Gastrocnemius medialis (tissue), 4 donors: ENCODE measurements around the gene PLD3. TPM values are rescaled to one million over a fixed set of nuclear protein-coding genes. Genes with fewer than 3 reads are reported as not detected.

Experiments used
- ATAC-seq, 2 donors: fragments of 150-250 bp; one replicate each; pipeline ENCODE4 v1.9.1; 2016
- DNase-seq, 2 donors: peaks; one replicate each; pipeline ENCODE4 v3.0.0-alpha.2; 2019
- H3K27ac ChIP-seq, 4 donors: fragments of 200-600 bp; sonication (generic); 1 replicate in 1 of 4; 2 replicates in 3 of 4; pipeline ENCODE4 v1.5.1; 2016 to 2018; ENCODE audit warnings: mild to moderate bottlenecking in 2 of 4, moderate library complexity in 1 of 4
- H3K27me3 ChIP-seq, 3 donors: fragments of 200-600 bp; sonication (generic) in 2 of 3; 1 replicate in 1 of 3; 2 replicates in 2 of 3; pipeline versions ENCODE4 v1.5.1 to v1.6.0; 2016 to 2019; ENCODE audit warnings: mild to moderate bottlenecking in 1 of 3, moderate library complexity in 1 of 3
- H3K36me3 ChIP-seq, 2 donors: fragments of 200-600 bp; sonication (generic) in 1 of 2; one replicate each; pipeline ENCODE4 v1.5.1; 2017 to 2018
- H3K4me1 ChIP-seq, 2 donors: fragments of 200-600 bp; sonication (generic) in 1 of 2; one replicate each; pipeline ENCODE4 v1.5.1; 2016 to 2017; ENCODE audit warnings: mild to moderate bottlenecking in 2 of 2
- H3K4me3 ChIP-seq, 4 donors: fragments of 200-600 bp; sonication (generic) in 3 of 4; 1 replicate in 1 of 4; 2 replicates in 3 of 4; pipeline ENCODE4 v1.5.1; 2016 to 2019; ENCODE audit warnings: mild to moderate bottlenecking in 2 of 4
- H3K9me3 ChIP-seq, 3 donors: fragments of 200-600 bp; sonication (generic) in 2 of 3; 1 replicate in 1 of 3; 2 replicates in 2 of 3; pipeline ENCODE4 v1.5.1; 2016 to 2019
- CTCF ChIP-seq, 5 experiments: fragments of 450-650 bp in 3 of 5; fragments of 200-600 bp in 2 of 5; sonication (generic) in 2 of 5; IDR thresholded peaks in 4 of 5; conservative IDR thresholded peaks in 1 of 5; 1 replicate in 4 of 5; 2 replicates in 1 of 5; pipeline ENCODE4 v1.5.1; 2016 to 2019; ENCODE audit warnings: antibody characterized with exemption in 5 of 5, mild to moderate bottlenecking in 3 of 5, moderate library complexity in 3 of 5
- POLR2A ChIP-seq, 2 donors: fragments of 450-650 bp; IDR thresholded peaks; one replicate each; pipeline ENCODE4 v1.6.1; 2017; ENCODE audit warnings: antibody characterized with exemption in 2 of 2, mild to moderate bottlenecking in 2 of 2, moderate library complexity in 2 of 2
- in situ Hi-C, 4 donors: fragments of 200-750 bp; cut with MboI; loops; one replicate each; pipeline versions ENCODE4 v1.15.0 to v1.8.0; 2017; ENCODE audit warnings: low sequenced_read_pairs in 4 of 4
- intact Hi-C: fragments of 100-400 bp; cut with DNase I; formaldehyde crosslinking; loops from one replicate; pipeline ENCODE4 v1.15.1; 2023; ENCODE audit warnings: low total_unique reads
- total RNA-seq, 4 donors: library from RNA; depleted of rRNA; stranded (reverse); fragments of >200 nt; gene quantifications; one replicate each; pipeline versions ENCODE4 v1.1.0 to v1.2.3, GENCODE V29; 2016

PLD3 gene
- total RNA-seq, 4 donors from 2014 or later = 136 to 198 (median 190) TPM

GRCh38 chr19:40374084-40374483 lies 25.6 kb downstream of the PLD3 start:
- TF ChIP-seq POLR2A (IDR thresholded peaks at IDR 0.05) (no peak), CTCF (IDR thresholded peaks at IDR 0.05 in 4 of 5, conservative IDR thresholded peaks at IDR 0.05 in 1 of 5) (no peak)
- intact Hi-C loops = no loop called here
- H3K36me3 ChIP-seq = peaks cover 0 to 80% of the 10 kb centered on the region in 2 donors
- DNase-seq (no peak), ATAC-seq (no peak)
- in situ Hi-C loops = no loop called here
- H3K27me3 ChIP-seq = no peaks in the 10 kb centered on the region
- no peaks in the 10 kb centered on the region for H3K4me1 ChIP-seq
- no peak overlapping the region for H3K27ac ChIP-seq
- H3K4me3 ChIP-seq = no peak overlapping the region
- H3K9me3 ChIP-seq = no peaks in the 10 kb centered on the region

- Histone ChIP-seq H3K9me3 (no peaks in the 10 kb centered on the region), H3K4me1 (no peaks in the 10 kb centered on the region), H3K27ac (no peak overlapping the region), H3K36me3 (peaks cover 0 to 65% of the 10 kb centered on the region in 2 donors), H3K4me3 (no peak overlapping the region), H3K27me3 (no peaks in the 10 kb centered on the region)
- in situ Hi-C loops (loop anchor here in 1 of 4 donors (25.0 kb wide), 1 partner anchor 1386 kb away; the partner anchor contains the start of gene CEACAM6), intact Hi-C loops (no loop called here)
- no peak for DNase-seq
- no peak for ATAC-seq
- TF ChIP-seq POLR2A (IDR thresholded peaks at IDR 0.05) = no peak
- TF ChIP-seq CTCF (IDR thresholded peaks at IDR 0.05 in 4 of 5, conservative IDR thresholded peaks at IDR 0.05 in 1 of 5) = no peak
Observed at GRCh38 chr19:40376286-40376862, 27.9 kb downstream of the PLD3 start.

GRCh38 chr19:40377876-40378385 lies 29.4 kb downstream of the PLD3 start:
- Histone ChIP-seq H3K36me3 (peaks cover 0 to 50% of the 10 kb centered on the region in 2 donors), H3K9me3 (no peaks in the 10 kb centered on the region), H3K27me3 (no peaks in the 10 kb centered on the region), H3K4me3 (no peak overlapping the region), H3K4me1 (no peaks in the 10 kb centered on the region), H3K27ac (no peak overlapping the region)
- no peak for TF ChIP-seq CTCF (IDR thresholded peaks at IDR 0.05 in 4 of 5, conservative IDR thresholded peaks at IDR 0.05 in 1 of 5)
- TF ChIP-seq POLR2A (IDR thresholded peaks at IDR 0.05) = no peak
- in situ Hi-C loops (loop anchor here in 1 of 4 donors (25.0 kb wide), 1 partner anchor 1384 kb away; the partner anchor contains the start of gene CEACAM6), intact Hi-C loops (no loop called here)
- ATAC-seq (no peak), DNase-seq (no peak)

- TF ChIP-seq POLR2A (IDR thresholded peaks at IDR 0.05) = no peak
- TF ChIP-seq CTCF (IDR thresholded peaks at IDR 0.05 in 4 of 5, conservative IDR thresholded peaks at IDR 0.05 in 1 of 5) = no peak
- Histone ChIP-seq H3K4me1 (no peaks in the 10 kb centered on the region), H3K9me3 (no peaks in the 10 kb centered on the region), H3K27me3 (no peaks in the 10 kb centered on the region), H3K27ac (no peak overlapping the region), H3K4me3 (no peak overlapping the region), H3K36me3 (peaks cover 0 to 44% of the 10 kb centered on the region in 2 donors)
- no peak for DNase-seq
- in situ Hi-C loops (loop anchor here in 1 of 4 donors (25.0 kb wide), 1 partner anchor 1384 kb away; the partner anchor contains the start of gene CEACAM6), intact Hi-C loops (no loop called here)
- no peak for ATAC-seq
Observed at GRCh38 chr19:40378509-40378908, 30.0 kb downstream of the PLD3 start.
